Dermis blood vessel endothelial cell (primary cell): Measurements from ENCODE around the gene FECH. TPM values are rescaled to one million over a fixed set of nuclear protein-coding genes. Genes with fewer than 3 reads are reported as not detected.
"Not testable (repeated sequence)": the region's sequence is repeated elsewhere in the genome, so short reads cannot be mapped to it uniquely, and the experiment has no call there.

Experiments
- DNase-seq: peaks from one replicate; pipeline ENCODE4 v3.0.0; 2010
- total RNA-seq: library from RNA; depleted of rRNA; stranded (reverse); fragments of >200 nt; gene quantifications from 2 replicates; pipeline ENCODE4 v1.2.3, GENCODE V29; 2014

The FECH gene
- total RNA-seq, 1 donor from 2014 or later: 23.8 TPM

DNA sequence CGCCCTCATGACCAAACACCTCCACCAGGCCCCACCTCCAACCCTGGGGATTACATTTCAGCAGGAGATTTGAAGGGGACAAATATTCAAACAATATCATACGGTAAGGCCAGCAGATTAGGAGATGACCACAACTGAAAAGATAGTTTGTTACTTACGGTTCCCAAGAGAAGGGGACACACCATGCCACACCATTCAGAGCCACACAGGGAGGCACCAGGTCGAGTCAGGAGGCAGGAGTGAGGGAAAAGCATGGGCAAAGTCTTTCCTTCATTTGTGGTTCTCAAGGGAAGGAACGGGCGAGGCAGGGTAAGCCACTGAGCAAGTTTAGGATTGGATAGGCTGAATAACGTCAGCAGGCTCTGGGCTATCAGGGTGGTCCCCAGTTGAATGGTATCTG, 57.4 kb downstream of the FECH start:
- DNase-seq: no peak

- DNase-seq: no peak
These were observed 58.8 kb downstream of the FECH start for GRCh38 chr18:57527556-57528229.

DNA sequence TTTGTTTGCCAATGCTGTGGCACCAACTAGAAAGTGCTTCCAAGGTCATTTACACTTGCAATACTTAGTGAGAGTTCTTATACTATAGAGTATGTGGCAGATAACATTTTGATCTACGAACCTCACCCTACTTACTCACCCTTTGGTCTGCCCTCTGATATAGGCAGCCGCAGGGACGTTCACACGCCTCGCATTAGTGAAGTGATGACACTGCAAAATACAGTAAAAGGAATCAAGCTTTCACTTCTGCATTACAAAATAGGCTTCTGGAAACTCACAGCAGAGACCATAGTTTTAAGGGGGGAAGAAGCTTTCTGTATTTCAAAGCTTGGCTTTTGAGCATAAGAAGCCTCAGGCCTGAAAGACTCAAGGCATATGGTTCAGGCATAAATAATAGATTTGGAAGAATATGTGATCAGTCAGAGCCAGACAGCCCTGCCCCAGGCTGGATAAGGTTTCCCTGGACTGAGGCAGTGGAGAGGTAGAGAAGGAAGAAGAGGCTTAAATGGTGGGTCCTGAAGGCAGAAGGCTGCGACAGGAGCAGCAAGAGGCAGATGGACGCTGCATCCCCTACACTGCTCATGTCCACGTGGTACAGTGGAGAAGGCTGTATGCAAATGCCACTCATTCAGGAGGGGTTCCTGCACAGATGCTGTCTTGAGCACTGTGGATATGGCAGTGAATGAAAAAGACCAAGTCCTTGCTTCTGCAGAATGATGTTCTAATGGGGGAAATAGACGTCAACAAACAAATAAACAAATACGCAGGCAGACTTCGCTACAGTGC, 63.1 kb downstream of the FECH start:
- DNase-seq: no peak

- DNase-seq: not testable (repeated sequence)
These were observed 64.2 kb downstream of the FECH start for GRCh38 chr18:57522348-57522747.

DNA sequence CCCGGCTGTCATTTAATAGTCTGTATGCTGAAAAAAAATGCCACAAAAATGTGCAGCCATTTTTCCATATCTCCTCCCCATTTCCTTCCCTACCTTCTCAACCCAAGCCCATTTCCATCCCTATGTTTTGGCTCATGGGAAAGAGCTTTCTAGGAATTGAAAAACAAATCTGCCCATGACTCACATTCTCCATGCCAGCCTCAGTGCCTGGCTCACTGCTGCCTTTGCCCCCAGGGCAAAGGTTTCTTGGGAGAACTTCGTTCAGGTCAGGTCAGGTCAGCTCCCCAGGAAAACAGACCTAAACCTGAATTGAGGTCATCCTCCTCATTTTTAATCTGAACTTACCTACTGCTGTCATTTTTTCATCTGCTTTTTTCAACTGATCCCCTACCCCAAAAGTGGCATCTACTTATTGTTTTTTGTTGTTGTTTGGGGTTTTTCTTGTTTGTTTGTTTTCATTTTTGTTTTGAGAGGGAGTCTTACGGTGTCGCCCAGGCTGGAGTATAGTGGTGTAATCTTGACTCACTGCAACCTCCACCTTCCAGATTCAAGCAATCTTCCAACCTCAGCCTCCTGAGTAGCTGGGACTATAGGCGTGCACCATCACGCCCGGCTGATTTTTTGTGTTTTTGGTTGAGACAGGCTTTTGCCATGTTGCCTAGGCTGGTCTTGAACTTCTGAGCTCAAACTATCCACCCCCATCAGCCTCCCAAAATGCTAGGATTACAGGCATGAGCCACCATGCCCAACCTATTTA, 66.7 kb downstream of the FECH start:
- no peak for DNase-seq

DNA sequence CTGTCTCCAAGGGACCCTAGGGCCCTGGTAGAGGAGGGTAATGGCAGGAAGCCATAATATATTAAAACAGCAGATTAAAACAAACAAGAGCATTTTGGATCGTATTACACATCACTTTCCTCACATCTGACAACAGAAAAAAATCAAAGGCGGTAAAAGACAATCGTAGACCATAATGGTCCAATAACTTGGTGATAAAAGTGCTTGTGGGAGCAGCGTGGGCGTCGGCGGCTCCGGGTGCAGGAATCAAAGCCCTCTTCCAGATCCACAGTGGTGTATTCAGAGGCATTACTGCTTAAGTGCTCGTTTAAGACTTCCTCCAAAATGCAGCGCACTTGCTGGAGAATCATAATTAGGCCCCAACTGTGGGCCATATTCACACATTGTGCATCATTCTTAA, 68.0 kb downstream of the FECH start:
- DNase-seq: no peak

DNA sequence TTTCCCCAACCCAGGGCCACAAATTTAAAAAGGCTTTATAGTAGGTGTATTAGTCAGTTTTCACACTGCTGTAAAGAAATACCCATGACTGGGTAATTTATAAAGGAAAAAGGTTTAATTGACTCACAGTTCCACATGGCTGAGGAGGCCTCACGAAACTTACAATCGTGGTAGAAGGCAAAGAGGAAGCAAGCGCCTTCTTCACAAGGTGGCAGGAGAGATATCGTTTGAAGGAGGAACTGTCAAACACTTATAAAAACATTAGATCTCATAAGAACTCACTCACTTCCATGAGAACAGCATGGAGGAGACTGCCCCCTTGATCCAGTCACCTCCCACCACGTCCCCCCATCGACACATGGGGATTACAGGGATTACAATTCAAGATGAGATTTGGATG, 70.4 kb downstream of the FECH start:
- DNase-seq: no peak

DNA sequence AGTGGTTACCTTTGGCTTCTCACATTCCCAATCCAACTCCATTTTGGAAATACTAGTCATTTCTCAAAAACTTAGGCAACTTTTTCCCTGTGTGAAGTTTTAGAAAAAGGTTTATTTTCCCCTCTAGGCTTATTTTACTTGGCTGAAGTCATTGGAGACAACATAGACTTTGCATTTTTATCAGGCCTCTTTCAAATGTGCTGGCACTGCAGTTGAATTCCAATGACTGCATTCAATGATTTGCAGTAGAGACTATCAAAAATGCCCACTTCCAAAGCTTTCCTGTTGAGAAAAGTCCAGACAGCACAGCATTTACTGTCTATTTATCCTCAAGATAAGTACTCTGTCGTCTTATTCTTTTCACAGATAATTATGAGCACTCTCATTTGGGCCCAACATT, 81.3 kb downstream of the FECH start:
- DNase-seq: no peak

DNA sequence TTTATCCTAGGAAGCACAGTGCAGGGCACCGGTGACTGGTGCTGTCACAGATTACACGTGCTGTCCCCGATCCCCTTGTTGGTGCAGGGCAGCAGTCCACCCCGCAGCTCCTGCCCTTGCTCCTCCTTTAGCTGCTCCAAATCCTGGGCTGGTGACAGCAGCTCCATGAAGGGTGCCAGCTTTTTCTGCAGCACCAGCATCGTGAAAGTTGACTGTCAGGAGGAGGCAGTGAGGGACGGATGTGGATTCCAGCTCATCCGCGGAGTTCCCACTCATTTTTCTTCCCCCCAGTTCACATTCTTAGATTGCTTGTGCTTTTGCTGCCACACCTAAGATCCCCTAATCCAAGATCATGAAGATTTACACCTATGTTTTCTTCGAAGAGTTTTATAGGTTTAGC, 83.9 kb downstream of the FECH start:
- DNase-seq: no peak

DNA sequence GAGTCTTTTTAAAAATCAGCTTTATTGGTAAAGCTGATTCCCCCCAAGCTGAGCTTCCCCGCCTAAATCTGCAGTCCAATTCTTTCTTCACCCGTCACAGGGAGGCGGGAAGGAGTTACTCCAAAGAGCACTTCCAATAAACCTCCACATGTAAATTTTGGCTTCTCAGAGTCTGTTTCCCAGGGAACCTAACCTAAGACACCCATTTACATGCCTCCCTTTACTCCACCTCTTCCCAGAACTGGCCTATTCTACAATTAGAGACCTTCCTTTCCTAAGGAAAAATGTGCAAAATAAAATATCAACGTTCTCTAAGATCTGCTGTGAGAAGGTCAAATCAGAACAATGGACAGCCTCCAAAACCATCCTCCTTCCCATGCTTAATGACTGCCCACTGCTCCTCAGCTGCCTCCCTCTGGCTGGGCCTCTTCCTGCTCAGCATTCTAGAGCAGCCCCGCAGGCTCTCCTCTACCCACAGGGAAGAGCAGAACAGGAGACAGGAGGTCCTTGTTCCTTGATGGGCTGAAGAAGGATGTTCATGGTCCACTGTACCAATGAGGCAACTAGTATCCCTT, 87.7 kb downstream of the FECH start:
- DNase-seq: no peak

Other genes starting within 250 kb of the FECH start
- gene ST8SIA3, start 234.1 kb downstream of the FECH start, total RNA-seq: not detected in 2 replicates
- under 0.01 TPM in 2 replicates for gene ONECUT2, start 151.3 kb downstream of the FECH start, total RNA-seq
- gene NARS1, start 35.1 kb upstream of the FECH start, total RNA-seq: 145 and 192 TPM in 2 replicates
- gene ATP8B1, start 216.6 kb upstream of the FECH start, total RNA-seq: 51.1 and 72.5 TPM in 2 replicates